HepG2 (cell line): ENCODE results near the gene CDK18. TPM values are rescaled to one million over a fixed set of nuclear protein-coding genes. Genes with fewer than 3 reads are reported as not detected.

Experiments
- ARID5B ChIP-seq: IDR thresholded peaks from 2 replicates; pipeline ENCODE4 v1.4.0; 2020; ENCODE audit warnings: mild to moderate bottlenecking, missing genetic modification reagents
- CEBPZ ChIP-seq: IDR thresholded peaks from 2 replicates; pipeline ENCODE4 v1.6.1; 2012; ENCODE audit warnings: low read length, improper control_type of control experiment
- DNMT1 ChIP-seq: sonication (generic); formaldehyde crosslinking; IDR thresholded peaks from 2 replicates; pipeline ENCODE4 v1.5.1; 2020; ENCODE audit warnings: mild to moderate bottlenecking, missing genetic modification reagents
- EED ChIP-seq: sonication (generic); formaldehyde crosslinking; IDR thresholded peaks from 2 replicates; pipeline ENCODE4 v1.5.0; 2020; ENCODE audit warnings: mild to moderate bottlenecking, missing genetic modification reagents
- KMT2B ChIP-seq: IDR thresholded peaks from 2 replicates; pipeline ENCODE4 v1.6.1; 2016; ENCODE audit warnings: missing genetic modification reagents, missing compliant biosample characterization
- POLR2A ChIP-seq, 2 experiments: IDR thresholded peaks; 2 replicates each; pipeline ENCODE4 v1.6.1; 2011; ENCODE audit warnings: low read depth in 2 of 2, low read length in 2 of 2, mild to moderate bottlenecking in 1 of 2, moderate library complexity in 1 of 2; ENCODE audit not compliant: insufficient read depth in 1 of 2
- RERE ChIP-seq: IDR thresholded peaks from 2 replicates; pipeline ENCODE4 v1.6.1; 2016; ENCODE audit warnings: low read depth, missing genetic modification reagents, missing compliant biosample characterization
- SIX1 ChIP-seq: sonication (generic); formaldehyde crosslinking; IDR thresholded peaks from 2 replicates; pipeline ENCODE4 v1.4.0; 2020; ENCODE audit warnings: missing genetic modification reagents, borderline replicate concordance
- ZBTB14 ChIP-seq: sonication (generic); formaldehyde crosslinking; IDR thresholded peaks from 2 replicates; pipeline ENCODE4 v1.4.0; 2020; ENCODE audit warnings: missing genetic modification reagents
- ZNF20 ChIP-seq: sonication (generic); formaldehyde crosslinking; IDR thresholded peaks from 2 replicates; pipeline ENCODE4 v1.4.0; 2020; ENCODE audit warnings: mild to moderate bottlenecking, moderate library complexity, missing genetic modification reagents
- ZNF232 ChIP-seq: sonication (generic); formaldehyde crosslinking; IDR thresholded peaks from 2 replicates; pipeline ENCODE4 v1.4.0; 2020; ENCODE audit warnings: missing genetic modification reagents, borderline replicate concordance
- ZNF549 ChIP-seq: sonication (generic); formaldehyde crosslinking; IDR thresholded peaks from 2 replicates; pipeline ENCODE4 v1.5.0; 2020; ENCODE audit warnings: missing genetic modification reagents
- ZNF772 ChIP-seq: sonication (generic); formaldehyde crosslinking; IDR thresholded peaks from 2 replicates; pipeline ENCODE4 v1.5.0; 2020; ENCODE audit warnings: mild to moderate bottlenecking, missing genetic modification reagents
- polyA plus RNA-seq, 8 experiments: library from polyadenylated mRNA; depleted of rRNA in 3 of 8; stranded (reverse) in 7 of 8; unstranded in 1 of 8; fragments of >200 nt; fragmentation: Illumina TruSeq in 4 of 8; extraction: Trizol in 4 of 8; gene quantifications; 2 replicates each; pipeline versions ENCODE4 v1.2.1 to v1.2.3, GENCODE V29; 2011 to 2016; ENCODE audit warnings: low read depth in 4 of 8, missing spikeins in 1 of 8, mixed read lengths in 1 of 8; ENCODE audit not compliant: insufficient read depth in 1 of 8
- total RNA-seq, 5 experiments: library from RNA; depleted of rRNA; stranded (reverse); fragments of >200 nt; fragmentation: Illumina TruSeq; extraction: Trizol; gene quantifications; 2 replicates each; pipeline ENCODE4 v1.2.3, GENCODE V29; 2016; ENCODE audit warnings: low read depth in 1 of 5

The CDK18 gene
- total and polyA plus RNA-seq, 2 of the 13 experiments (the other 11 are each of a cell fraction or from before 2014, with no cell fraction given): 6.4 to 38.8 TPM

GRCh38 chr1:205484985-205485967 is 19.2 kb upstream of the CDK18 start (continued):
- TF ChIP-seq SIX1 (CRISPR knock-in tag) (peak; percentile 75; the same call in 1 of the 2 replicates), POLR2A (IDR thresholded peaks at IDR 0.05; ENCODE audit: insufficient read depth in 1 of 2, low read depth in 2 of 2, low read length in 2 of 2) (no peak), ZNF772 (CRISPR knock-in tag) (peak; percentile 78; the same call in 1 of the 2 replicates), ZNF549 (CRISPR knock-in tag) (no peak), KMT2B (no peak), DNMT1 (CRISPR knock-in tag) (no peak), RERE (CRISPR knock-in tag) (no peak), ZBTB14 (no peak), ZNF20 (CRISPR knock-in tag) (no peak), EED (CRISPR knock-in tag) (no peak), CEBPZ (no peak), ZNF232 (no peak), ARID5B (peak; percentile 69)
